ENCODE results near the gene ACP7. TPM values are rescaled to one million over a fixed set of nuclear protein-coding genes. Genes with fewer than 3 reads are reported as not detected.

ACP7 gene
- total and polyA plus RNA-seq, 2 experiments from 2014 or later: 0.27 to 0.45 TPM

DNA sequence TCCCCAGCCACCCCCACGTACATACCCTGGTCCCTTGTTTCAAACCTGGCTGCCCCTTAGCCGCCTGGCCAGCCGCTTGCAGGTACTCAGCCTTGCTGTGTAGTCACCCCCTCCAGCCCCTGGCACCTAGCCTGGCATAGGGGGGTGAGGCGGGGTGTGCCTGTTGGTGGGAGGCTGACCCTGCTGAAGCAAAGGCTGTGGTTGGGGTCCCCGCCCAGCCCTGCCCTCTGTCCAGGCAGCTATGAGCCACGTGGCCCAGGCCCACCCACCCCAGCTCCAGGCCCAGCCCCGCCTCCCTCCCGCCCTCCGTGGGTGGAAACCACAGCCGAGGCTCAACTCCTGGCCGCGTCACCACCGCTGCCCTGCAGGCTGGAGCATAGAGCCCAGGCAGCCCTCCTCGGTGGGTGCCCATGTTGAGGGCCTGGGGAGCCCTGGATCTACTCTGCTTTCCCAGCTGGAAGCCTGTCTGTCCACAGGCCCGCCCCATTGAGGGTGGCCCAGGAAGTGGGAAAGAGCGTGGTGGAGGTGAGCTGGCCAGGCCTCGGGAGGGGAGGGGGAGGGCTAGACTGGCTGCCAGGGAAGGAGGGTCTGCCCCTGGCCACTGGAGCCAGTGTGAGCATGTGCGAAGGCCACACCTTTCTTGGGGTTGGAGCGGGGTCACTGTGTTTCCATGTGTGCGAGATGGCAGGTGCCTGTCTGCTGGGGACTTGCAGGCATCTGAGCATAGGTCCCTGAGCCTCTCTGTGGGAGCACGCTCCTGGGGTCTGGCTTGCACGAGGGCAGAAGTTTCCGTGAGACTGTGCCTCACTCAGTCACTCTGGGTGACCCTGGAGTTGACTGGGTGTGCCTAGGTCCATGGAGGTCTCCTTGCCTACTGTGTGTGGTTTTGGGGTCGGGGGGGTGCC lies 72.4 kb downstream of the ACP7 start (continued):
- no peak for TF ChIP-seq ZNF462 (CRISPR knock-in tag; IDR thresholded peaks at IDR 0.05)
- TF ChIP-seq, protein P1, sequence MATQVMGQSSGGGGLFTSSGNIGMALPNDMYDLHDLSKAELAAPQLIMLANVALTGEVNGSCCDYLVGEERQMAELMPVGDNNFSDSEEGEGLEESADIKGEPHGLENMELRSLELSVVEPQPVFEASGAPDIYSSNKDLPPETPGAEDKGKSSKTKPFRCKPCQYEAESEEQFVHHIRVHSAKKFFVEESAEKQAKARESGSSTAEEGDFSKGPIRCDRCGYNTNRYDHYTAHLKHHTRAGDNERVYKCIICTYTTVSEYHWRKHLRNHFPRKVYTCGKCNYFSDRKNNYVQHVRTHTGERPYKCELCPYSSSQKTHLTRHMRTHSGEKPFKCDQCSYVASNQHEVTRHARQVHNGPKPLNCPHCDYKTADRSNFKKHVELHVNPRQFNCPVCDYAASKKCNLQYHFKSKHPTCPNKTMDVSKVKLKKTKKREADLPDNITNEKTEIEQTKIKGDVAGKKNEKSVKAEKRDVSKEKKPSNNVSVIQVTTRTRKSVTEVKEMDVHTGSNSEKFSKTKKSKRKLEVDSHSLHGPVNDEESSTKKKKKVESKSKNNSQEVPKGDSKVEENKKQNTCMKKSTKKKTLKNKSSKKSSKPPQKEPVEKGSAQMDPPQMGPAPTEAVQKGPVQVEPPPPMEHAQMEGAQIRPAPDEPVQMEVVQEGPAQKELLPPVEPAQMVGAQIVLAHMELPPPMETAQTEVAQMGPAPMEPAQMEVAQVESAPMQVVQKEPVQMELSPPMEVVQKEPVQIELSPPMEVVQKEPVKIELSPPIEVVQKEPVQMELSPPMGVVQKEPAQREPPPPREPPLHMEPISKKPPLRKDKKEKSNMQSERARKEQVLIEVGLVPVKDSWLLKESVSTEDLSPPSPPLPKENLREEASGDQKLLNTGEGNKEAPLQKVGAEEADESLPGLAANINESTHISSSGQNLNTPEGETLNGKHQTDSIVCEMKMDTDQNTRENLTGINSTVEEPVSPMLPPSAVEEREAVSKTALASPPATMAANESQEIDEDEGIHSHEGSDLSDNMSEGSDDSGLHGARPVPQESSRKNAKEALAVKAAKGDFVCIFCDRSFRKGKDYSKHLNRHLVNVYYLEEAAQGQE (IDR thresholded peaks at IDR 0.05; ENCODE audit: unreplicated experiment): no peak
- no peak for TF ChIP-seq CREB1 (CRISPR knock-in tag; IDR thresholded peaks at IDR 0.05; ENCODE audit: low read depth)
